SU-DHL-6 (cell line): ENCODE measurements around the gene MESP2.

ENCODE experiments used
- H2AFZ ChIP-seq: fragments of 200-600 bp; sonication (generic); 2 replicates; pipeline ENCODE4 v1.6.1; 2014; ENCODE audit warnings: low read depth, mild to moderate bottlenecking, moderate library complexity, mixed read lengths, antibody characterized with exemption, low read length; ENCODE audit not compliant: severe bottlenecking
- H3F3A ChIP-seq: fragments of 200-600 bp; shearing (Covaris generic); 2 replicates; pipeline ENCODE4 v1.6.0; 2016; ENCODE audit warnings: antibody characterized with exemption, mild to moderate bottlenecking; ENCODE audit not compliant: insufficient read depth
- H3K27ac ChIP-seq: fragments of 200-600 bp; sonication (generic); 2 replicates; pipeline ENCODE4 v1.5.1; 2016; ENCODE audit warnings: low read depth, mild to moderate bottlenecking, low read length, moderate library complexity, mixed read lengths
- H3K27me3 ChIP-seq: fragments of 200-600 bp; sonication (generic), shearing (Covaris generic); 2 replicates; pipeline ENCODE4 v1.6.0; 2014; ENCODE audit warnings: mild to moderate bottlenecking, low read length
- H3K36me3 ChIP-seq: fragments of 200-600 bp; sonication (generic); 2 replicates; pipeline ENCODE4 v1.6.1; 2014; ENCODE audit warnings: mild to moderate bottlenecking, low read length, mixed read lengths
- H3K4me2 ChIP-seq: fragments of 300-600, 200-600 bp; shearing (Covaris generic), sonication (generic); 2 replicates; pipeline ENCODE4 v1.6.0; 2014; ENCODE audit warnings: low read length, low read depth, mild to moderate bottlenecking; ENCODE audit not compliant: poor library complexity, severe bottlenecking
- H3K4me3 ChIP-seq: fragments of 200-600 bp; sonication (generic); 2 replicates; pipeline ENCODE4 v1.5.1; 2014; ENCODE audit warnings: antibody characterized with exemption, low read length, mild to moderate bottlenecking, mixed read lengths; ENCODE audit not compliant: insufficient read depth, poor library complexity, severe bottlenecking
- H3K79me2 ChIP-seq: fragments of 200-600 bp; sonication (generic); 2 replicates; pipeline ENCODE4 v1.6.1; 2014; ENCODE audit warnings: mild to moderate bottlenecking, low read length, moderate library complexity; ENCODE audit not compliant: insufficient read depth
- H3K9ac ChIP-seq: fragments of 200-600 bp; sonication (generic); 2 replicates; pipeline ENCODE4 v1.7.0; 2014; ENCODE audit warnings: mild to moderate bottlenecking, low read length
- H3K9me2 ChIP-seq: fragments of 200-600 bp; sonication (generic); replicated peaks from 2 replicates; pipeline ENCODE4 v1.6.1; 2014; ENCODE audit warnings: low read length; ENCODE audit not compliant: insufficient read depth
- H3K9me3 ChIP-seq: fragments of 200-600 bp; sonication (generic); 2 replicates; pipeline ENCODE4 v1.6.1; 2014; ENCODE audit warnings: low read length, mixed read lengths; ENCODE audit not compliant: insufficient read depth
- H4K20me1 ChIP-seq: fragments of 200-600 bp; sonication (generic); 2 replicates; pipeline ENCODE4 v1.6.1; 2014; ENCODE audit warnings: low read depth, mild to moderate bottlenecking, antibody characterized with exemption, low read length, moderate library complexity, mixed read lengths
- CTCF ChIP-seq: fragments of 200-600 bp; sonication (generic); IDR thresholded peaks from one replicate; pipeline ENCODE4 v1.5.1; 2017; ENCODE audit warnings: antibody characterized with exemption, mild to moderate bottlenecking, low read length, moderate library complexity; ENCODE audit not compliant: insufficient read depth, poor library complexity, severe bottlenecking
- EZH2phosphoT487 ChIP-seq: fragments of 200-600 bp; sonication (generic), shearing (Covaris generic); conservative IDR thresholded peaks from 2 replicates; pipeline ENCODE4 v1.6.1; 2018; ENCODE audit warnings: mild to moderate bottlenecking, antibody characterized with exemption, low read length, moderate library complexity, mixed read lengths

Gene MESP2, protein sequence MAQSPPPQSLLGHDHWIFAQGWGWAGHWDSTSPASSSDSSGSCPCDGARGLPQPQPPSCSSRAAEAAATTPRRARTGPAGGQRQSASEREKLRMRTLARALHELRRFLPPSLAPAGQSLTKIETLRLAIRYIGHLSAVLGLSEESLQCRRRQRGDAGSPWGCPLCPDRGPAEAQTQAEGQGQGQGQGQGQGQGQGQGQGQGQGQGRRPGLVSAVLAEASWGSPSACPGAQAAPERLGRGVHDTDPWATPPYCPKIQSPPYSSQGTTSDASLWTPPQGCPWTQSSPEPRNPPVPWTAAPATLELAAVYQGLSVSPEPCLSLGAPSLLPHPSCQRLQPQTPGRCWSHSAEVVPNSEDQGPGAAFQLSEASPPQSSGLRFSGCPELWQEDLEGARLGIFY

GRCh38 chr15:89776274-89777072 lies at the start of gene MESP2:
Gene MESP2 (plus strand): TSS chr15:89776332. CDS start chr15:89776358, 26 bp downstream.
- Histone ChIP-seq H3K27me3 (no peaks in the 10 kb centered on the region), H3F3A (no peaks in the 10 kb centered on the region), H3K9me3 (no peaks in the 10 kb centered on the region), H3K9ac (no peak within 1 kb of the TSS), H3K79me2 (no peaks in the 10 kb centered on the region), H3K4me2 (peak within 1 kb of the TSS; percentile 9), H3K4me3 (no peak within 1 kb of the TSS), H3K27ac (no peak within 1 kb of the TSS), H2AFZ (no peak within 1 kb of the TSS), H3K9me2 (no peaks in the 10 kb centered on the region), H4K20me1 (no peaks in the 10 kb centered on the region), H3K36me3 (no peaks in the 10 kb centered on the region)
- TF ChIP-seq CTCF (no peak), EZH2phosphoT487 (no peak)

DNA sequence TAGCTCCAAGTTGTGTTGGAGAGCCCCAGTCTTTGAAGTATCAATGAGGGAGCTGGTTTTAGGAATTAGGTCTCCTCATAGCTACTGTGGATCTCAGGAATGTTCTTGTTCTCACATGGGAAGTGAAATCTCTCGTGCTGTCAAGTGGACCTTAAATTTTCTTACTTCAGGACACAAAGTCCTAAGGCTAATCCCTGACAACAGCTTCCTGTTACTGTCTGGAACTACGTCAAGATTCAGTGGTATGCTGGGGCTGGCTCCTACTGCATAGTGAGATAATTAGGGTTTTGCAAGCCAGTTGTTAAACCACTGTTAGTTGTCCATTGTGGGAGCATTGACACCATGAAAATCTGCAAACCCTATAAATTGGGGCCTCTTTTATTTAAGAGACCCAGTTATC lies 47.9 kb upstream of the MESP2 start:
- H3K79me2 ChIP-seq, result no peaks in the 10 kb centered on the region
- H4K20me1 ChIP-seq, result no peaks in the 10 kb centered on the region
- H3K36me3 ChIP-seq, result no peaks in the 10 kb centered on the region; the same call in 1 of the 2 replicates
- TF ChIP-seq CTCF (no peak), EZH2phosphoT487 (no peak)
- no peak overlapping the region for H2AFZ ChIP-seq
- H3K27ac ChIP-seq, result no peak overlapping the region
- no peaks in the 10 kb centered on the region for H3K27me3 ChIP-seq
- H3K9ac ChIP-seq, result no peak overlapping the region
- no peak overlapping the region for H3K4me3 ChIP-seq
- H3F3A ChIP-seq, result no peaks in the 10 kb centered on the region
- H3K4me2 ChIP-seq, result no peak overlapping the region
- H3K9me3 ChIP-seq, result no peaks in the 10 kb centered on the region
- no peaks in the 10 kb centered on the region for H3K9me2 ChIP-seq

DNA sequence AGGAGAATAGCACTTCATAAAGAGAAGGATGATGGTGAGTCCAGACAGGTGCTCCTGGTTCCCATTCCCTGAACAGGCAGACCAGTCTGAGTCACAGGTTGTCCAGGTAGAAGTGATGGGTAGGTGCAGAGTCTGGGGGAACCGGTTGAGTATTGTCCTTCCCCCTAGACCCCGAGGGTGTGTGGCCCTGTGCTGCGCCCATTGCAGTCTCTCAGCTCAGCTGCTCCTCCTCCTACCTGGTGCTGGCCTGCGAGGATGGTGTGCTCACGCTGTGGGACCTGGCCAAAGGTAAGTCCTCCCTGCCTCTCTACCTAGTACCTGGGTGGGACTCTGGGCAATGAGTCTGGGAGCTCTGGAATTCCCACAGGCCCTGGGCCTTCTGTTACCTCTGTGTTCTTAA lies 44.9 kb upstream of the MESP2 start:
- TF ChIP-seq EZH2phosphoT487, result no peak
- no peak for TF ChIP-seq CTCF
- H3K4me3 ChIP-seq, result no peak overlapping the region
- no peaks in the 10 kb centered on the region for H3F3A ChIP-seq
- H3K36me3 ChIP-seq, result no peaks in the 10 kb centered on the region
- H3K9me2 ChIP-seq, result no peaks in the 10 kb centered on the region
- no peaks in the 10 kb centered on the region for H3K27me3 ChIP-seq
- no peaks in the 10 kb centered on the region for H4K20me1 ChIP-seq
- no peak overlapping the region for H3K9ac ChIP-seq
- no peak overlapping the region for H2AFZ ChIP-seq
- H3K9me3 ChIP-seq, result no peaks in the 10 kb centered on the region
- H3K79me2 ChIP-seq, result no peaks in the 10 kb centered on the region
- no peak overlapping the region for H3K27ac ChIP-seq
- no peak overlapping the region for H3K4me2 ChIP-seq
